Subcutaneous adipose tissue (tissue), 4 donors: Measurements from ENCODE around the gene SPHK2. TPM values are rescaled to one million over a fixed set of nuclear protein-coding genes. Genes with fewer than 3 reads are reported as not detected.

Experiments used
- CTCF ChIP-seq: fragments of 450-650 bp; IDR thresholded peaks from one replicate; pipeline ENCODE4 v1.5.1; 2016; ENCODE audit warnings: low read depth, mild to moderate bottlenecking, control low read depth, antibody characterized with exemption, moderate library complexity
- total RNA-seq, 4 donors: library from RNA; depleted of rRNA; stranded (reverse); fragments of >200 nt; gene quantifications; one replicate each; pipeline ENCODE4 v1.1.0, GENCODE V29; 2016

SPHK2 gene
- total RNA-seq, 4 donors from 2014 or later = 4.9 to 33.2 (median 9.1) TPM

GRCh38 chr19:48635966-48636858 lies 16.9 kb downstream of the SPHK2 start:
- TF ChIP-seq CTCF = no peak

- no peak for TF ChIP-seq CTCF
Measured at GRCh38 chr19:48636859-48637448, 17.6 kb downstream of the SPHK2 start, which contains the start of gene DBP. Gene DBP (minus strand): TSS chr19:48637379. CDS start chr19:48636994, 385 bp downstream.

- TF ChIP-seq CTCF = no peak
Measured at GRCh38 chr19:48637449-48637947, 18.2 kb downstream of the SPHK2 start.

GRCh38 chr19:48637948-48638830 lies 18.9 kb downstream of the SPHK2 start:
- TF ChIP-seq CTCF = no peak

DNA sequence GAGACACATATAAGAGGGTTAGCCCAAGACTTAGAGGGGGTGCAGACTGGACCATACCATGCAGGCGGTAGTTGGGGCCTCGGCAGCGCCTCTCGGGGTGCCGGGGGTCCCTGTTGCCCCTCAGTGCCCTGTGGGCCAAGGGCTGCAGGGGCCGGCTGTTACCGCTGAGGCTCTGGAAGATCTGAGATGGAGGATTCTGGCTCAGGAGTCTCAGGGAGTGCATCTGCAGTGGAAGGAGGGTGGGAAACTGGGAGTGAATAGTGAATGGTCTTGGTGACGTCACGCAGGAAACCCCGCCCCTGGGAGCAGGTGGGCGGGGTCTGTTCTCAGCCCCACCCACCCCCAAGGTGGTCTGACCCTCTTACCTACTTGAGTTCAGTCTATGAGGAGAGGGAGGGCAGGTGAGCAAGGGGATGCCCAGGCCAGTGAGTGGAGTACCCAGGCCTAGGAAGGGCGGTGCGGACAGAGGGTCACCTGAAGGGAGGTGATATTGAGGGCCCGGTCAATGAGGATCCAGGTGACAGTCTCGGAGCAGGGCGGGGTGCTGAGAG lies 19.6 kb downstream of the SPHK2 start:
- TF ChIP-seq CTCF = no peak

GRCh38 chr19:48639483-48640375 lies 20.4 kb downstream of the SPHK2 start:
- TF ChIP-seq CTCF = no peak
